ENCODE results near the gene SPTLC1.
"Not testable (repeated sequence)": the region's sequence is repeated elsewhere in the genome, so short reads cannot be mapped to it uniquely, and the experiment has no call there.

The SPTLC1 gene

GRCh38 chr9:92033307-92033706 is 81.9 kb downstream of the SPTLC1 start:
- no peak for DNase-seq

- no peak for DNase-seq
These were observed 82.3 kb downstream of the SPTLC1 start for GRCh38 chr9:92032891-92033290.

GRCh38 chr9:92030367-92030766 is 84.8 kb downstream of the SPTLC1 start:
- no peak for DNase-seq

- no peak for DNase-seq
These were observed 85.7 kb downstream of the SPTLC1 start for GRCh38 chr9:92029553-92029952.

- DNase-seq = no peak
These were observed 88.8 kb downstream of the SPTLC1 start for GRCh38 chr9:92026206-92027002.

- DNase-seq = not testable (repeated sequence)
These were observed 93.2 kb downstream of the SPTLC1 start for GRCh38 chr9:92021785-92022541.

GRCh38 chr9:92019658-92020057 is 95.6 kb downstream of the SPTLC1 start:
- no peak for DNase-seq

- no peak for DNase-seq
These were observed 104.3 kb downstream of the SPTLC1 start for GRCh38 chr9:92010705-92011536.

- DNase-seq = not testable (repeated sequence)
These were observed 105.0 kb downstream of the SPTLC1 start for GRCh38 chr9:92010253-92010652.

GRCh38 chr9:92008041-92008440 is 107.2 kb downstream of the SPTLC1 start:
- no peak for DNase-seq

- DNase-seq = no peak
These were observed 111.2 kb downstream of the SPTLC1 start for GRCh38 chr9:92004045-92004392.

GRCh38 chr9:92003308-92004044 is 111.7 kb downstream of the SPTLC1 start:
- DNase-seq = no peak

- not testable (repeated sequence) for DNase-seq
These were observed 113.3 kb downstream of the SPTLC1 start for GRCh38 chr9:92001948-92002347.

GRCh38 chr9:92001244-92001643 is 114.0 kb downstream of the SPTLC1 start:
- no peak for DNase-seq

- no peak for DNase-seq
These were observed 120.1 kb downstream of the SPTLC1 start for GRCh38 chr9:91995000-91995655.

- no peak for DNase-seq
These were observed 120.8 kb downstream of the SPTLC1 start for GRCh38 chr9:91994422-91994821.

GRCh38 chr9:91992461-91993041 is 122.7 kb downstream of the SPTLC1 start:
- no peak for DNase-seq

- no peak for DNase-seq
These were observed 123.4 kb downstream of the SPTLC1 start for GRCh38 chr9:91991721-91992341.

GRCh38 chr9:91986248-91986647 is 129.0 kb downstream of the SPTLC1 start:
- no peak for DNase-seq

GRCh38 chr9:91985692-91986091 is 129.5 kb downstream of the SPTLC1 start:
- no peak for DNase-seq
